HCT116 (cell line): Measurements from ENCODE around the gene ADIPOR1. TPM values are rescaled to one million over a fixed set of nuclear protein-coding genes. Genes with fewer than 3 reads are reported as not detected.

Experiments used
- ATAC-seq: fragments of 200-7000 bp; cut with Tn5 transposase; 2 replicates; pipeline ENCODE4 v1.9.1; 2020; ENCODE audit warnings: mild to moderate bottlenecking, moderate library complexity
- BruUV-seq: library from RNA; stranded (reverse); fragments of 400-500 nt; replicated peaks from 2 replicates; lab custom pipeline; 2021; lab: Mats Ljungman, UMichigan
- CTCF ChIA-PET: fragments of 300-600 bp; sonication (Branson Sonifier 250); formaldehyde crosslinking; loops from one replicate; lab custom pipeline; 2021; ENCODE audit warnings: antibody characterized with exemption; lab: Charles Lee
- POLR2A ChIA-PET: fragments of 300-600, 350-600 bp; sonication (Branson Sonifier 250); formaldehyde crosslinking; loops from one replicate; lab custom pipeline; 2021; ENCODE audit warnings: antibody characterized with exemption; lab: Charles Lee
- RAD21 ChIA-PET, 2 experiments: fragments of 300-600 bp; sonication (Branson Sonifier 250); formaldehyde crosslinking; loops; one replicate each; lab custom pipeline; 2023; ENCODE audit warnings: low total read pairs in 2 of 2; ENCODE audit not compliant: uncharacterized antibody in 2 of 2, unreplicated experiment in 2 of 2, low non-redundant PET in 1 of 2; lab: Charles Lee
- DNase-seq: peaks from one replicate; pipeline ENCODE4 v3.0.0-alpha.2; 2010; ENCODE audit warnings: low read depth, low spot score
- H2AFZ ChIP-seq: fragments of 200-600 bp; shearing (Covaris generic), sonication (generic); 2 replicates; pipeline ENCODE4 v1.6.1; 2017; ENCODE audit warnings: low read depth, mixed run types, mixed read lengths, antibody characterized with exemption, low read length; ENCODE audit not compliant: poor library complexity, severe bottlenecking
- H3K27ac ChIP-seq: 2 replicates; pipeline ENCODE4 v1.5.1; 2012; ENCODE audit warnings: low read depth, low read length
- H3K27me3 ChIP-seq: fragments of 200-600 bp; sonication (generic); 2 replicates; pipeline ENCODE4 v1.6.1; 2016; ENCODE audit warnings: mixed run types, low read length, mixed read lengths; ENCODE audit not compliant: insufficient read depth
- H3K36me3 ChIP-seq, 2 experiments: fragments of 200-500 bp in 1 of 2; fragments of 200-600 bp in 1 of 2; sonication (Bioruptor generic) in 1 of 2; sonication (generic) in 1 of 2; 2 replicates each; pipeline versions ENCODE4 v1.5.1 to v1.6.1; 2014 to 2016; ENCODE audit warnings: low read length in 2 of 2, inconsistent platforms in 1 of 2, mixed read lengths in 1 of 2, mixed run types in 1 of 2; ENCODE audit not compliant: insufficient read depth in 2 of 2, control insufficient read depth in 1 of 2
- H3K4me1 ChIP-seq, 2 experiments: fragments of 200-600 bp in 1 of 2; sonication (generic) in 1 of 2; 2 replicates each; pipeline versions ENCODE4 v1.5.1 to v1.6.1; 2012 to 2017; ENCODE audit warnings: low read length in 2 of 2, inconsistent platforms in 1 of 2, mild to moderate bottlenecking in 1 of 2, mixed read lengths in 1 of 2, mixed run types in 1 of 2, moderate library complexity in 1 of 2; ENCODE audit not compliant: insufficient read depth in 2 of 2, control insufficient read depth in 1 of 2
- H3K4me2 ChIP-seq: fragments of 200-600 bp; sonication (generic); 2 replicates; pipeline ENCODE4 v1.6.1; 2017; ENCODE audit warnings: mixed run types, low read length, mixed read lengths
- H3K4me3 ChIP-seq, 2 experiments: fragments of 200-600 bp in 1 of 2; sonication (generic) in 1 of 2; replicated peaks in 1 of 2; 2 replicates each; pipeline ENCODE4 v1.5.1; 2011 to 2016; ENCODE audit warnings: low read length in 2 of 2, control low read depth in 1 of 2, low read depth in 1 of 2, mild to moderate bottlenecking in 1 of 2, mixed read lengths in 1 of 2, mixed run types in 1 of 2
- H3K79me2 ChIP-seq: fragments of 200-600 bp; sonication (generic); 2 replicates; pipeline ENCODE4 v1.6.1; 2017; ENCODE audit warnings: mild to moderate bottlenecking, mixed run types, low read length, moderate library complexity, mixed read lengths; ENCODE audit not compliant: insufficient read depth
- H3K9ac ChIP-seq: fragments of 200-600 bp; sonication (generic); 2 replicates; pipeline ENCODE4 v1.6.1; 2016; ENCODE audit warnings: low read length, mixed read lengths
- H3K9me2 ChIP-seq: fragments of 200-600 bp; sonication (generic), shearing (Covaris generic); 2 replicates; pipeline ENCODE4 v1.6.1; 2017; ENCODE audit warnings: mixed run types, mild to moderate bottlenecking, moderate library complexity; ENCODE audit not compliant: insufficient read depth
- H3K9me3 ChIP-seq, 2 experiments: fragments of 200-500 bp in 1 of 2; fragments of 200-600 bp in 1 of 2; sonication (Bioruptor generic) in 1 of 2; sonication (generic) in 1 of 2; 2 replicates each; pipeline ENCODE4 v1.6.1; 2014 to 2017; ENCODE audit warnings: low read length in 2 of 2, mixed read lengths in 2 of 2, inconsistent platforms in 1 of 2, low read depth in 1 of 2, mild to moderate bottlenecking in 1 of 2, mixed run types in 1 of 2, moderate library complexity in 1 of 2; ENCODE audit not compliant: control insufficient read depth in 1 of 2, insufficient read depth in 1 of 2
- H4K20me1 ChIP-seq: fragments of 200-600 bp; sonication (generic), shearing (Covaris generic); 2 replicates; pipeline ENCODE4 v1.6.1; 2017; ENCODE audit warnings: mixed run types, mild to moderate bottlenecking, moderate library complexity; ENCODE audit not compliant: insufficient read depth
- CBX3 ChIP-seq: IDR thresholded peaks from 2 replicates; pipeline ENCODE4 v1.6.1; 2012; ENCODE audit warnings: low read depth
- ELF1 ChIP-seq: IDR thresholded peaks from 2 replicates; pipeline ENCODE4 v1.6.1; 2012; ENCODE audit warnings: low read depth, borderline replicate concordance
- EZH2 ChIP-seq: fragments of 200-600 bp; sonication (generic); IDR thresholded peaks from 2 replicates; pipeline ENCODE4 v1.6.1; 2017; ENCODE audit warnings: antibody characterized with exemption, mixed run types
- FOSL1 ChIP-seq: IDR thresholded peaks from 2 replicates; pipeline ENCODE4 v1.6.1; 2012; ENCODE audit warnings: low read depth
- JUND ChIP-seq: IDR thresholded peaks from 2 replicates; pipeline ENCODE4 v1.6.1; 2012
- POLR2AphosphoS5 ChIP-seq: IDR thresholded peaks from 2 replicates; pipeline ENCODE4 v1.6.1; 2011; ENCODE audit warnings: mild to moderate bottlenecking, low read depth, low read length, moderate library complexity
- RAD21 ChIP-seq: IDR thresholded peaks from 2 replicates; pipeline ENCODE4 v1.6.1; 2012; ENCODE audit warnings: low read depth, mild to moderate bottlenecking
- SIN3A ChIP-seq: IDR thresholded peaks from 2 replicates; pipeline ENCODE4 v1.6.1; 2012; ENCODE audit warnings: low read depth
- SP1 ChIP-seq: IDR thresholded peaks from 2 replicates; pipeline ENCODE4 v1.6.1; 2012; ENCODE audit warnings: low read depth
- SRF ChIP-seq: IDR thresholded peaks from 2 replicates; pipeline ENCODE4 v1.6.1; 2012; ENCODE audit warnings: low read depth
- YY1 ChIP-seq: IDR thresholded peaks from 2 replicates; pipeline ENCODE4 v1.6.1; 2011; ENCODE audit warnings: low read length, low read depth, moderate library complexity, mild to moderate bottlenecking; ENCODE audit not compliant: insufficient replicate concordance; ENCODE audit errors: extremely low read depth
- ZNF274 ChIP-seq: fragments of 200-500 bp; sonication (Bioruptor generic); IDR thresholded peaks from 2 replicates; pipeline ENCODE4 v1.6.1; 2014; ENCODE audit warnings: mild to moderate bottlenecking, low read depth, low read length, inconsistent platforms
- intact Hi-C: fragments of 100-400 bp; cut with micrococcal nuclease; formaldehyde crosslinking; loops from 2 replicates; pipeline ENCODE4 v1.10.0; 2022
- total RNA-seq: library from RNA; stranded (reverse); gene quantifications from one replicate; pipeline ENCODE4 v1.2.1, GENCODE V29; 2021; ENCODE audit not compliant: unreplicated experiment
- TF ChIP-seq, protein P1 (sequence below): IDR thresholded peaks from 2 replicates; pipeline ENCODE4 v1.6.1; 2012; ENCODE audit warnings: low read depth
- TF ChIP-seq, protein P2 (sequence below): IDR thresholded peaks from 2 replicates; pipeline ENCODE4 v1.6.1; 2012

ADIPOR1 gene
- total RNA-seq, 1 experiment from 2014 or later: 89.8 TPM

DNA sequence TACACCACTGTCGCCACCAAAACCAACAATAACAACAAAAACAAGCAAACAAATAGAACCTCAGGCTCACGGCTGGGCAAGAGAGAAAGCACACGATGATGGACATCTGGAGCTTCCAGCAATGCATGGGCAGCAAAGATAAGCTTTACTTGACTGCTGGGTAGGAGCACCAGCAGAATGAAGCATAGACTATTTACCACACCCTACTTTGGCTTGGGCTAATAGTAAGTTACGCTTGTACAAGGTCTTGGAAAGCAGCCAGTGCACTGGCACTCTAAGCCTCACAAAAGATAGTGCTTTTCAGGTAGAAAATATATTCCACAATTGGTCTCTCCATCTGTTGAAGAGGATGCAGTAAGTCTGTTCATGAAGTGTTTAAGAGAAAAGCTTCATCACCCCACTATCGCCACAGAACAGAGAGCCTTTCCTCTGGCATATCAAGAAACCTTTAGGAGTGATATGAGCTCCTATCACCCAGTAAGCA lies 13.6 kb downstream of the ADIPOR1 start:
- intact Hi-C loops: no loop called here
- Histone ChIP-seq H3K4me1 (no peaks in the 10 kb centered on the region), H3K4me2 (no peak overlapping the region), H3K9me2 (no peaks in the 10 kb centered on the region), H3K4me3 (no peak overlapping the region), H3K36me3 (peaks cover 50 to 63% of the 10 kb centered on the region in 2 experiments), H3K27me3 (no peaks in the 10 kb centered on the region), H4K20me1 (no peaks in the 10 kb centered on the region), H3K27ac (no peak overlapping the region), H2AFZ (no peak overlapping the region), H3K9ac (no peak overlapping the region), H3K9me3 (no peaks in the 10 kb centered on the region), H3K79me2 (0 out of 2 replicates have a peak, but pooled peaks cover 7% of the 10 kb centered on the region)
- TF ChIP-seq, protein P1, sequence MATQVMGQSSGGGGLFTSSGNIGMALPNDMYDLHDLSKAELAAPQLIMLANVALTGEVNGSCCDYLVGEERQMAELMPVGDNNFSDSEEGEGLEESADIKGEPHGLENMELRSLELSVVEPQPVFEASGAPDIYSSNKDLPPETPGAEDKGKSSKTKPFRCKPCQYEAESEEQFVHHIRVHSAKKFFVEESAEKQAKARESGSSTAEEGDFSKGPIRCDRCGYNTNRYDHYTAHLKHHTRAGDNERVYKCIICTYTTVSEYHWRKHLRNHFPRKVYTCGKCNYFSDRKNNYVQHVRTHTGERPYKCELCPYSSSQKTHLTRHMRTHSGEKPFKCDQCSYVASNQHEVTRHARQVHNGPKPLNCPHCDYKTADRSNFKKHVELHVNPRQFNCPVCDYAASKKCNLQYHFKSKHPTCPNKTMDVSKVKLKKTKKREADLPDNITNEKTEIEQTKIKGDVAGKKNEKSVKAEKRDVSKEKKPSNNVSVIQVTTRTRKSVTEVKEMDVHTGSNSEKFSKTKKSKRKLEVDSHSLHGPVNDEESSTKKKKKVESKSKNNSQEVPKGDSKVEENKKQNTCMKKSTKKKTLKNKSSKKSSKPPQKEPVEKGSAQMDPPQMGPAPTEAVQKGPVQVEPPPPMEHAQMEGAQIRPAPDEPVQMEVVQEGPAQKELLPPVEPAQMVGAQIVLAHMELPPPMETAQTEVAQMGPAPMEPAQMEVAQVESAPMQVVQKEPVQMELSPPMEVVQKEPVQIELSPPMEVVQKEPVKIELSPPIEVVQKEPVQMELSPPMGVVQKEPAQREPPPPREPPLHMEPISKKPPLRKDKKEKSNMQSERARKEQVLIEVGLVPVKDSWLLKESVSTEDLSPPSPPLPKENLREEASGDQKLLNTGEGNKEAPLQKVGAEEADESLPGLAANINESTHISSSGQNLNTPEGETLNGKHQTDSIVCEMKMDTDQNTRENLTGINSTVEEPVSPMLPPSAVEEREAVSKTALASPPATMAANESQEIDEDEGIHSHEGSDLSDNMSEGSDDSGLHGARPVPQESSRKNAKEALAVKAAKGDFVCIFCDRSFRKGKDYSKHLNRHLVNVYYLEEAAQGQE: no peak
- TF ChIP-seq YY1 (no peak), ELF1 (no peak), SRF (no peak), ZNF274 (no peak), FOSL1 (no peak), JUND (no peak), EZH2 (no peak), POLR2AphosphoS5 (no peak), SIN3A (no peak), RAD21 (no peak), SP1 (no peak), CBX3 (no peak)
- TF ChIP-seq, protein P2, sequence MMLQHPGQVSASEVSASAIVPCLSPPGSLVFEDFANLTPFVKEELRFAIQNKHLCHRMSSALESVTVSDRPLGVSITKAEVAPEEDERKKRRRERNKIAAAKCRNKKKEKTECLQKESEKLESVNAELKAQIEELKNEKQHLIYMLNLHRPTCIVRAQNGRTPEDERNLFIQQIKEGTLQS: no peak
- ChIA-PET RAD21 (no interaction called here), POLR2A (no interaction called here), CTCF (interaction anchor here (1.3 kb wide), 1 partner anchor 9 kb away, joined by 3 read pairs; no protein-coding TSS in a partner anchor)
- ATAC-seq (no peak), DNase-seq (no peak)
- no TSS peak for BruUV-seq
